BJ (cell line): Measurements from ENCODE around the gene GOSR2. TPM values are rescaled to one million over a fixed set of nuclear protein-coding genes. Genes with fewer than 3 reads are reported as not detected.

Experiments
- CTCF ChIA-PET: fragments of 350-600 bp; formaldehyde crosslinking; extraction: SDS; loops from one replicate; lab custom pipeline; 2021; ENCODE audit warnings: antibody characterized with exemption, inconsistent platforms; lab: Yijun Ruan, JAX
- POLR2A ChIA-PET: fragments of 300-600 bp; sonication (Branson Sonifier 250); formaldehyde crosslinking; extraction: SDS; loops from one replicate; lab custom pipeline; 2021; ENCODE audit warnings: antibody characterized with exemption; lab: Charles Lee
- DNase-seq: peaks from one replicate; pipeline ENCODE4 v3.0.0-alpha.2; 2011; ENCODE audit warnings: low read depth
- H3K27me3 ChIP-seq: 2 replicates; pipeline ENCODE4 v1.6.0; 2011; ENCODE audit warnings: low read length; ENCODE audit not compliant: control insufficient read depth, insufficient read depth
- H3K36me3 ChIP-seq: 2 replicates; pipeline ENCODE4 v1.5.1; 2011; ENCODE audit warnings: low read length; ENCODE audit not compliant: control insufficient read depth, insufficient read depth
- H3K4me3 ChIP-seq: 2 replicates; pipeline ENCODE4 v1.5.1; 2011; ENCODE audit warnings: low read depth, mild to moderate bottlenecking, control low read depth, low read length
- polyA plus RNA-seq: library from polyadenylated mRNA; depleted of rRNA; stranded (reverse); fragments of >200 nt; gene quantifications from 2 replicates; pipeline ENCODE4 v1.2.3, GENCODE V29; 2011
- TF ChIP-seq, protein P1 (sequence below): IDR thresholded peaks from 2 replicates; pipeline ENCODE4 v1.5.1; 2011; ENCODE audit warnings: low read depth, mild to moderate bottlenecking, control low read depth, inconsistent platforms, low read length, moderate library complexity; ENCODE audit not compliant: insufficient read depth

The GOSR2 gene
- polyA plus RNA-seq, 1 experiment: 72.8 TPM

- Histone ChIP-seq H3K4me3 (no peak overlapping the region), H3K36me3 (no peaks in the 10 kb centered on the region), H3K27me3 (peaks cover 19% of the 10 kb centered on the region)
- POLR2A ChIA-PET: no interaction called here
- DNase-seq: no peak
- CTCF ChIA-PET: interaction anchor here (0.8 kb wide), 1 partner anchor 83 kb away, joined by 3 read pairs; no protein-coding TSS in a partner anchor
- TF ChIP-seq, protein P1, sequence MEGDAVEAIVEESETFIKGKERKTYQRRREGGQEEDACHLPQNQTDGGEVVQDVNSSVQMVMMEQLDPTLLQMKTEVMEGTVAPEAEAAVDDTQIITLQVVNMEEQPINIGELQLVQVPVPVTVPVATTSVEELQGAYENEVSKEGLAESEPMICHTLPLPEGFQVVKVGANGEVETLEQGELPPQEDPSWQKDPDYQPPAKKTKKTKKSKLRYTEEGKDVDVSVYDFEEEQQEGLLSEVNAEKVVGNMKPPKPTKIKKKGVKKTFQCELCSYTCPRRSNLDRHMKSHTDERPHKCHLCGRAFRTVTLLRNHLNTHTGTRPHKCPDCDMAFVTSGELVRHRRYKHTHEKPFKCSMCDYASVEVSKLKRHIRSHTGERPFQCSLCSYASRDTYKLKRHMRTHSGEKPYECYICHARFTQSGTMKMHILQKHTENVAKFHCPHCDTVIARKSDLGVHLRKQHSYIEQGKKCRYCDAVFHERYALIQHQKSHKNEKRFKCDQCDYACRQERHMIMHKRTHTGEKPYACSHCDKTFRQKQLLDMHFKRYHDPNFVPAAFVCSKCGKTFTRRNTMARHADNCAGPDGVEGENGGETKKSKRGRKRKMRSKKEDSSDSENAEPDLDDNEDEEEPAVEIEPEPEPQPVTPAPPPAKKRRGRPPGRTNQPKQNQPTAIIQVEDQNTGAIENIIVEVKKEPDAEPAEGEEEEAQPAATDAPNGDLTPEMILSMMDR: no peak
Observed at GRCh38 chr17:46885415-46886309, 37.3 kb upstream of the GOSR2 start.

DNA sequence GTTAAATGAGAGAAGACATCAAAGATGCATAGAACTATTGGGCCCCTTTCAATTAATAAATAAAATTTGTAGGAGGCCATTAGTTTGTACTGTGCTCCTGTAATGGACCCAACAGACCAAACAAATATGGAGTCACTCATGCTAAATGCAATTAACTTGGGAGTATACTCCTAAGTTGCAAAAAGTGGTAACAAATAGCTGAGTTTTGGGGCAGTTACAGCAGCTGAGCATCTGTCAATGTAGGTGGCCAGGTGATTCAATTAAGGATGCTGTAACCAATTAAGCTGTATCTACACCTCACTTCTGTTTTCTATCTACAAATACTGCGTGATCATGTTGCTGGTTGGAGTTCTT lies 36.7 kb upstream of the GOSR2 start:
- Histone ChIP-seq H3K36me3 (no peaks in the 10 kb centered on the region), H3K4me3 (no peak overlapping the region), H3K27me3 (peaks cover 19% of the 10 kb centered on the region)
- ChIA-PET POLR2A (no interaction called here), CTCF (interaction anchor here (1.4 kb wide), 1 partner anchor 20 kb away, joined by 4 read pairs; no protein-coding TSS in a partner anchor)
- no peak for DNase-seq
- TF ChIP-seq, protein P1: no peak

DNA sequence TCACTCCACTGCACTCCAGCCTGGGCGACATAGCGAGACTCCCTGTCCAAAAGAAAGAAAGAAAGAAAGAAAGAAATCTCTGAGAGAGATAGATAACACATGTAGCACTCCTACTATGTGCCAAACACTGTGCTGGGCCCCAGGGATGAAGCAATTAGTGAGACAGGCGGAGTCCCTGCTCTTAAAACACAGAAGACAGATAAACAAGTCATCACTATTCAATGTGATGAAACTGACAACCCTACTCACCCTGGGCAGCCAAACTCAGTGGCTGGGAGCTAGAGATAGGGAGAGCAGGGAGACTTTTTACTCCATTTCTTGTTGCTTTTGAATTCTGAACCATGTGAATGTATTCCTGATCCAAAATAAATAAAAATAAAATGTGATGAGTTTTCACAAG lies 35.2 kb upstream of the GOSR2 start:
- no peak for DNase-seq
- CTCF ChIA-PET: interaction anchor here (1.0 to 1.4 kb wide), 3 partner anchors 9 to 19 kb away, joined by 3 to 4 read pairs (median 4); no protein-coding TSS in a partner anchor
- Histone ChIP-seq H3K36me3 (no peaks in the 10 kb centered on the region), H3K4me3 (no peak overlapping the region), H3K27me3 (peaks cover 22% of the 10 kb centered on the region)
- POLR2A ChIA-PET: no interaction called here
- TF ChIP-seq, protein P1: no peak

DNA sequence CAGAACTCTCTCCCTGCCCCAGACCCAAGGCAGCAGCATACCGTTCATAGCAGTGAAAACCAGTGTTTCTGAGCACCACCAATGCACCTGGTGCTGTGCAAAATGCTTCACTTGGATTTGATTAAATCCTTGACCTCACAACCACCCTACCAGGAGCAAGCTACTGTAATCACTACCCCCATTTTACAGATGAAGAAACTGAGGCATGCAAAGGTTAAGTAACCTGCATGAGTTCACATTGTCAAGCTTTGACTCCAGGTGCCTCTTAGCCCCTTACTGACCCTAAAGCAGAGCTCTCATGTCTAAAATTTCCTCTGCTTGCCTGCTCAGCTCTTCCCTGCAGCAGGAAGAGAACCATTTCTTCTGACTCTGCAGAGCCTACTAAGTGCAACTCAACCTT lies 34.2 kb upstream of the GOSR2 start:
- POLR2A ChIA-PET: no interaction called here
- TF ChIP-seq, protein P1: no peak
- CTCF ChIA-PET: interaction anchor here (1.0 to 1.4 kb wide), 2 partner anchors 10 to 12 kb away, joined by 3 to 4 read pairs; no protein-coding TSS in a partner anchor
- Histone ChIP-seq H3K27me3 (peaks cover 22% of the 10 kb centered on the region), H3K36me3 (no peaks in the 10 kb centered on the region), H3K4me3 (no peak overlapping the region)
- no peak for DNase-seq

GRCh38 chr17:46889519-46889918 lies 33.4 kb upstream of the GOSR2 start:
- TF ChIP-seq, protein P1: no peak
- no peaks in the 10 kb centered on the region for H3K36me3 ChIP-seq
- CTCF ChIA-PET: no interaction called here
- POLR2A ChIA-PET: no interaction called here
- H3K4me3 ChIP-seq: no peak overlapping the region
- no peak for DNase-seq
- peaks cover 25% of the 10 kb centered on the region for H3K27me3 ChIP-seq
